ENCODE measurements around the gene DSG4. TPM values are rescaled to one million over a fixed set of nuclear protein-coding genes. Genes with fewer than 3 reads are reported as not detected.

DSG4 gene
- polyA plus RNA-seq, 3 donors: not detected

DNA sequence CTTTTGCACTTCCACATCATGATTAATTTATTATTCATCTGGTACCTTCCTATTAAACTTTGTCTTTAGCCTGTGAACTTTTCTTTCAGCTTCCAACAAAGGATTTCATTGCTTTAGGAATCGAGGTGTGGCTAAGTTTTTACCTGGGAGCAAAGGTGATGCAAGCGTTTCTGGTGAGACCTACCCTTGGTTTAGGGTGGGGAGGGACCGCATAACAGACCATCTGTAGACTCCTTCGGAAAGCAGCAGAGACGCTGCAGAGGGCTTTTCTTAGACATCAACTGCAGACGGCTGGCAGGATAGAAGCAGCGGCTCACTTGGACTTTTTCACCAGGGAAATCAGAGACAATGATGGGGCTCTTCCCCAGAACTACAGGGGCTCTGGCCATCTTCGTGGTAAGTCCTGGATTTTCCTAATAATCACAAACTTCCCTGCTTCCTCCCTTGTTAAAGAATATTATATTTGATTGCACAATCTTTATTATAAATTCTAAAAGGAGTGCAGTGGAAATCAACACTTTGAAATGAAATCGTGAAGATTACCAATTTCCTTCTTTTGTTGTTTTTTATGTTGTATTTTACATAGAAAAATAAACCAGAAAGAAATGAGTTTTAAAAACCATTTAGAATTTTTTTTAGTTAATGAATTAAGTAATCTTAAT, 71.1 kb downstream of the DSG4 start, which contains the start of gene DSG3:
DSG3 (plus strand) TSS at position 212 of the 662 bp plus-strand sequence; CDS start at position 349, 137 bp downstream.
- Histone ChIP-seq H3K36me3 (replicated peaks in 1 of 2; ENCODE audit: control insufficient read depth in 1 of 2, insufficient read depth in 2 of 2, low read length in 2 of 2) (no peaks in the 10 kb centered on the region), H2AFZ (ENCODE audit: insufficient read depth, low read depth, low read length, poor library complexity, severe bottlenecking) (no peak within 1 kb of the TSS), H3K9me3 (replicated peaks in 1 of 2; ENCODE audit: control insufficient read depth in 1 of 2, insufficient read depth in 1 of 2, low read length in 2 of 2) (no peaks in the 10 kb centered on the region), H3K4me1 (ENCODE audit: control insufficient read depth in 1 of 2, insufficient read depth in 2 of 2, low read length in 2 of 2) (peaks cover 0 to under 1% of the 10 kb centered on the region in 2 donors), H3K79me2 (ENCODE audit: insufficient read depth, low read length) (no peaks in the 10 kb centered on the region), H3K4me3 (replicated peaks in 1 of 3; ENCODE audit: low read depth in 2 of 3, low read length in 3 of 3) (no peak within 1 kb of the TSS), H3K9ac (ENCODE audit: insufficient read depth, low read length, poor library complexity, severe bottlenecking) (no peak within 1 kb of the TSS), H3K27me3 (ENCODE audit: control insufficient read depth in 2 of 2, insufficient read depth in 2 of 2, low read length in 2 of 2) (no peaks in the 10 kb centered on the region), H3K27ac (ENCODE audit: low read depth in 1 of 2, low read length in 2 of 2) (no peak within 1 kb of the TSS), H3K4me2 (replicated peaks; ENCODE audit: extremely low read depth, low read length, poor library complexity, severe bottlenecking) (no peak within 1 kb of the TSS), H4K20me1 (ENCODE audit: insufficient read depth, low read length) (no peaks in the 10 kb centered on the region)
- no peak for TF ChIP-seq CTCF (IDR thresholded peaks at IDR 0.05)
- intact Hi-C loops (cut with micrococcal nuclease): no loop called here
- DNase-seq: no peak
- no peaks in the 10 kb centered on the region for H3K36me3 Mint-ChIP-seq
- peaks cover 0 to 1% (median 1%) of the 10 kb centered on the region in 3 donors for H3K27me3 Mint-ChIP-seq (ENCODE audit: low read depth in 3 of 3)
- H3K4me1 Mint-ChIP-seq: peaks cover 4% of the 10 kb centered on the region
- H3K9me3 Mint-ChIP-seq: peaks cover 0 to 1% (median 0%) of the 10 kb centered on the region in 7 donors
- WGBS (ENCODE audit: insufficient coverage): 90% methylated on average over 7 of the region's 9 CpGs
- H3K27ac Mint-ChIP-seq: no peak within 1 kb of the TSS
- H3K4me3 Mint-ChIP-seq: no peak within 1 kb of the TSS

DNA sequence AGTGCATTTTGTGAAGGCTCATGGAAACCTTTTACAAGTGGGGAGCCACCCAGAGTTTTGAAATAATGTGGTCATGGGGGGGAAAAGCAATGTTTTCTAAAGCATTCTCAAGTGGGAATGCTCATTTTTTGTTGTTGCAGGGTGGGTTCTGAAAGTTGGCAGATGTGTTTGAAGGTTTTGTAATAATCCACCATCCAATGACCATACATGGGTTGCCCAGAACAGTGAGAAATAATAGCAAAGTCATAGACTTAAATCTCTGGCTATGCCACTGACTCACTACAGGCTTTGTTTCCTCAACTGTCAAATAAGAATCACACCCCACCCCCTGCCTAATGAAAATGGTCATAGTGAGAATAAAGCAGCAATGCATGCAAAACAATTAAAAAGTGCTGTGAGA, 73.8 kb downstream of the DSG4 start:
- Histone ChIP-seq H4K20me1 (ENCODE audit: insufficient read depth, low read length) (no peaks in the 10 kb centered on the region), H3K4me1 (ENCODE audit: control insufficient read depth in 1 of 2, insufficient read depth in 2 of 2, low read length in 2 of 2) (no peaks in the 10 kb centered on the region), H2AFZ (ENCODE audit: insufficient read depth, low read depth, low read length, poor library complexity, severe bottlenecking) (no peak overlapping the region), H3K79me2 (ENCODE audit: insufficient read depth, low read length) (no peaks in the 10 kb centered on the region), H3K27me3 (ENCODE audit: control insufficient read depth in 2 of 2, insufficient read depth in 2 of 2, low read length in 2 of 2) (no peaks in the 10 kb centered on the region), H3K4me2 (replicated peaks; ENCODE audit: extremely low read depth, low read length, poor library complexity, severe bottlenecking) (no peak overlapping the region), H3K9ac (ENCODE audit: insufficient read depth, low read length, poor library complexity, severe bottlenecking) (no peak overlapping the region), H3K4me3 (replicated peaks in 1 of 3; ENCODE audit: low read depth in 2 of 3, low read length in 3 of 3) (no peak overlapping the region), H3K27ac (ENCODE audit: low read depth in 1 of 2, low read length in 2 of 2) (no peak overlapping the region), H3K36me3 (replicated peaks in 1 of 2; ENCODE audit: control insufficient read depth in 1 of 2, insufficient read depth in 2 of 2, low read length in 2 of 2) (no peaks in the 10 kb centered on the region), H3K9me3 (replicated peaks in 1 of 2; ENCODE audit: control insufficient read depth in 1 of 2, insufficient read depth in 1 of 2, low read length in 2 of 2) (no peaks in the 10 kb centered on the region)
- DNase-seq: no peak
- peaks cover 0 to 1% (median 1%) of the 10 kb centered on the region in 3 donors for H3K27me3 Mint-ChIP-seq (ENCODE audit: low read depth in 3 of 3)
- intact Hi-C loops (cut with micrococcal nuclease): no loop called here
- no peak for TF ChIP-seq CTCF (IDR thresholded peaks at IDR 0.05)
- H3K4me3 Mint-ChIP-seq: no peak overlapping the region
- H3K4me1 Mint-ChIP-seq: no peaks in the 10 kb centered on the region
- no peak overlapping the region for H3K27ac Mint-ChIP-seq
- H3K36me3 Mint-ChIP-seq: no peaks in the 10 kb centered on the region
- H3K9me3 Mint-ChIP-seq: peaks cover 0 to 2% (median 0%) of the 10 kb centered on the region in 7 donors

All from CD14-positive monocyte (primary cell).